Astrocyte (in vitro differentiated cells and primary cell): Measurements from ENCODE around the gene EPS8.

Experiments used
- CTCF ChIP-seq: IDR thresholded peaks from 2 replicates; pipeline ENCODE4 v1.5.1; 2011; ENCODE audit warnings: low read depth, mild to moderate bottlenecking, inconsistent platforms, low read length, moderate library complexity; ENCODE audit not compliant: insufficient read depth
- EZH2 ChIP-seq: IDR thresholded peaks from 2 replicates; pipeline ENCODE4 v1.6.1; 2012; ENCODE audit warnings: mild to moderate bottlenecking, low read length, inconsistent platforms; ENCODE audit not compliant: insufficient read depth

- TF ChIP-seq CTCF (no peak), EZH2 (no peak)
Measured at GRCh38 chr12:15636060-15636890, 152.9 kb downstream of the EPS8 start.
